Measurements from ENCODE around the gene MYO3B.
"Not testable (repeated sequence)": the region's sequence is repeated elsewhere in the genome, so short reads cannot be mapped to it uniquely, and the experiment has no call there.

The MYO3B gene

DNA sequence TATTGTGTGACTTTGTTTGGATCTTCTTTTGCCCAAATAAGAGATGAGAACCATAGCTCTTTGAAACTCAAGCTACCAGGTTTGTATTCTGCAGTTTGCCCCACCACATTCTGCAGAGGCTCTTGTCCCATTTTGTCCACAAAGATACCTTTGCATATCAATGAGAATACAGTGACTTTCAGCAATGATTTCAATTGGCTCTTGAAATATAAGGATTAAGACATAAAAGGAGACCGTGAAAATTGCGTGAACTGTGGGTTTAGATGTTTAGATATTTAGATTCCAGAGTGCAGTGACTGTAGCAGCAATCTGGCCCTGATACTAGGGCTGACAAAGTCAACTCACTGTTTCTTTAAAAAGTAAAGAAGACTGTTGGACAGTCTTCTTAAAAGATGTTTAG is 390.6 kb downstream of the MYO3B start:
- DNase-seq (ENCODE audit: low spot score) = no peak

DNA sequence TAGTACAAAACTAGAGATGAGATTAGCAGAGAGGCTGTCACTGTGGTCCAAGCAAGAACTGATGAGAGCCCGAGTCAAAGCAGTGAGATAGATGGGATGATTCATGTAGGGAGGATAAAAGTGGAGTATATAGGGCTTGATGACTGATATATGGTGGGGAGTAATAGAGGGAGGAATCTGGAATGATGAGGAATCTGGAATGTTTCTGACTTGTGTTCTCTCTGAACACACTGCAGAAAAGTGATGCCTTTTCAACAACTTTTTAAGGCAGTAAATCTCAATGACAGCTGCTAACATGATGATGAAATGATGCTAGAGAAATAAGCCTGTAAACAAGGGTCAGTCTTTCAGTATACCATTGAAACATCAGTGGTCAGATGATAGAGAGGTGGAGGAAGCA is 393.7 kb downstream of the MYO3B start:
- DNase-seq (ENCODE audit: low spot score) = no peak

DNA sequence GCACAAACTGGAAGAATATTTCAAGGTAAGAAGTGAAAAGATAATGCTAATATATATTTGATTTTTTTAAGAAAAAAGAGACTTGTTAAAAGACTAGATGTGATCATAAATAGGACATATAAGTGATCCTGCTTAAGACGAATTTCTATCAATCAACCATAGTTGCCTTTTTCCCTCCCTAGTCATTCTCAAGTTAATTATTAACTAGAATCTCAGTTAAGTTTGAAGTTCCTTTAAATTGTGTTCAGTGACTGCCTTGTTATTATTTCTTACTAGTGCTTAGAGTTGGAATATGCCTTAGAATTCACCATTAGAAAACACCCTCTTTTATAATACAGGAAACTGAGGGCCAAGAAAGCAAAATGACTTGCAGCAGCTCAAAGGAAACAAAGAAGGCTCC is 395.7 kb downstream of the MYO3B start:
- DNase-seq (ENCODE audit: low spot score) = no peak

DNA sequence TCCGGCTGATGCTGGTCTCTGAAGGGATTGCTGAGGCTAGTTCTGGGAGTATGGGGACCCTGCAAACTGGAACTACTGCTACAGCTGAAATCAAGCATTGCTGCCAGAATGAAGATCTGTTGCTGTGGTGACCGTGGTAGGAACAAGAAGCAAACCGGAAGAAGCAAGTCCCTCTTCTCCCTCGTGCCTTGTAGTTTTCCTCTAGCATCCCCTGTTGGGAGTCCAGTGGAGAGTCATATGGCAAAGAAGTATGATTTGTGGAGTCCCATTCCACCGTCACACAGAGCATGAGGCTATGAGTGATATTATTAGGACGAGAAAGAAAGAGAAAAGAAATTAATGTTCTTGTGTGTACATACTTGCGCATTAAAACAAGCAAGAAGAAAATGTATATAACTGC is 398.3 kb downstream of the MYO3B start:
- no peak for DNase-seq (ENCODE audit: low spot score)

DNA sequence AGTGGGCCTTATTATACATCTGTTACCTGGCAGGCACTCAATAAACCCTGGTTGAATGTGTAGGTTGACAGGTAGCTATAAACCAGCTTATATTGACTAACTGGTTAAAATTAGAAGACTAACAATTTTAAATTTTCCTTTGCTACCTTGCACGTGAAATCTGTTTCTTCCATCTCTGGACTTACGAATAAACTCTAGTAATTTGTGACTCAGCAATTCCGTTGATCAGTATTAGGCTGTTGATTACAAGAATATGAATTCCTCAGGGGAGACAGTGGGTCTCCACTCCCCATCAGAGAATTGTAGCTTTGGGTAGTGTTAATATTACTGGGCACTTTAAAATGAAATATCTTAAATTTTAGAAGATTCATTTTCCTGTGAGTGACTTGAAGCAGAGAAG is 399.4 kb downstream of the MYO3B start:
- no peak for DNase-seq (ENCODE audit: low spot score)

DNA sequence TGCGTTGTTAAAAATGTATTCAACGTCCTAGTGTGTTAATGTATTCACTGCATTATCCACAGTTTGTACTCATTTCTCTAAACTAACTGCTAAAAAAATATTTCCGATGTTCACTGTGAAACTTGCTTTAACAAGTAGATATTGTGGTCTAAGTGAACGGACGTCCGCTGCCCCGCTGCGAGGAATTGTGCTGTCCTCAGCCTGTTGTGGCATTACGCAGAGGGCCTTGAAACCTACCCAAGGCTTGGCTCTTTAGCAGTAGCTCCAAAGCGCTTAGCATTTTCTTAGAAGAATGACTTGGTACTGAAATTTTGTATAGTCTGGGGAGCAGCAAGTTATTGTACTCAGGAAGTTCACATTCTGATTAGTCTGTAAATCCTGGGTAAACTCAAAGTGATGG is 400.7 kb downstream of the MYO3B start:
- peak; percentile 2 for DNase-seq (ENCODE audit: low spot score)

DNA sequence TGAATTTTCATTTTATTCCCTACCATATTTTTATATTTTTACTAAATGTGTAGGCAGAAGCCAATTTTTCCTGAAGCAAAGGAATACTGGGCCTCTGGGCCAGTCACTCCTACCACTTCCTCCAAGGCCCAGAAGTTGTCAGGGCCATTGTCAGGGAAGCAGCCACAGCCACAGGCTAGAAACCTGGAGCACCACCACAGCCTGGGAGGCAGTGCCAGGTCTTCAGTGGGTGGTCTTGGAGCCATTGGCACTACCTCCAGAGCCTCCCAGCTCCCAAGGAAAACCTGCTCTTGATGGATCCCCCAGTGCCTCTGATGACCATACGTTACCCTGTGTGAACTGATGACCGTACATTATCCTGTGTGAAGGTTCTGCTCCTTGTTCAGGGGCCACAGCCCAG is 401.6 kb downstream of the MYO3B start:
- DNase-seq (ENCODE audit: low spot score) = no peak

DNA sequence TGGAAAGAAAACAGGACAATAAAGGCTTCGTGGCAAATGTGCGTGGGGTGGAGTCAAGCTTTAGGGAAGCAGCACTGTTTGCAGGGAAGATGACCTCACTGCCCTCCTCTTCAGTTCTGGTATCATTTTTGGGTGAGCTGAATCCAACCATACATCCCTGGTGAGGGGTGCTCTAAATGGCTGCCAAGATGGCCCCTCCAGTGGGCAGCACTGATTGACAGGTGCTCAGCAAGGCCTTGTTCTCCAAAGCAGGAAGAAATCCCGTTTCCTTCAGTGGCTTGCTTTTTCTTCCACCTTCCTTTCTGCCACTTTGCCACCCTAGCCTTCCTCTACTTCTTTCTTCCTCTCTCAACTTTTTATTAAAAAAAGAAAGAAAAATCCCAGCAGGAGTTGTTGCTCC is 404.4 kb downstream of the MYO3B start:
- no peak for DNase-seq (ENCODE audit: low spot score)

DNA sequence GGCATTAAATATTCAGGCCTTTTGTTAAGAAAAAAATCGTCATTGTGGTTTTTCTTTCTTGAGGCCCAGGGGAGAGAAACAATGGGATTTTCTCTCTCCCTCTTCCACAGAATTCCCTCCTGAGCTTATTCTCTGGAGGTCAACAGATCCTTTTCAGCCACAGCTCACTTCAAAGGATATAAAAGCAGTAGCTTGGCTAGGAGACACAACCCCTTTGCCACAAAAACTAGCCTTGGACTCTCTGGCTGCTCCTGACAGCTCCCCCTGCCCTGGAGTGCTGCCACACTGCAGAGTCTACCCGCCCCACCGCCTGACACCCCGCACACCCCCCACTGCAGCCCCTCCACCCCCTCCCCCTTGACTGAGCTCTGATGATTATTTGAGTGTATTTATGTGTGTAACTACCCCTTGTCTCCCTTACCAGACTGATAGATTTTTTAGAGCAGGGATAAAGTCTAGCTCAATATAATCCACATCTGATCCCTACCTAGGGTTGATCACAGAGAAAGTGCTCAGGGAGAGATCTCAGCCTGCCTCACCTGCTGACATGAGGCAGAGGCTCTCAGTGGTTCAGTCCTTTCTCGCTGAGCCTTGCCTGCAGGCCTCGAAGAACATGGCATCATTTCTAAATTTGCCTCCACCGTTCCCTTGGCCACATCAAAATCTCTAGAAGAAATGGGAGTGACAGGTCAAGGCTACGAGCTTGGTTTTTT is 405.0 kb downstream of the MYO3B start:
- no peak for DNase-seq (ENCODE audit: low spot score)

DNA sequence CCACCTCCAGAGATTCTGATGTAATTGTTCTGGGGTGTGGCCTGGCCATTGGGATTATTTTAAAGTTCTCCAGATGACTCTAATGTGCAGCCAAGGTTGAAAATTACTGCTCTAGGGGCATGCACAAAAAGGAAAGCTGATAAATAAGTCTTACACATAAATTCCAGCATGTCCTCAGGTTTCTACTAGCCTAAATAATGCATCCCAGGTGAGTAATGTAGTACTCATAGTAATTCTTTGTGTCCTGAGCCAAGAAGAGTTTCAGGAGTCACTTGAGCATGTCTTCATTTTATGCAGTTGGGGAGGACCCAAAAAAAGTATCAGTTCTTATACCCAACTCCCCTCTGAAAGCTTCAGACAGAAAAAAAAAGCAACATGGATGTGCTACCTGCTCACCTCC is 407.1 kb downstream of the MYO3B start:
- DNase-seq (ENCODE audit: low spot score) = no peak

DNA sequence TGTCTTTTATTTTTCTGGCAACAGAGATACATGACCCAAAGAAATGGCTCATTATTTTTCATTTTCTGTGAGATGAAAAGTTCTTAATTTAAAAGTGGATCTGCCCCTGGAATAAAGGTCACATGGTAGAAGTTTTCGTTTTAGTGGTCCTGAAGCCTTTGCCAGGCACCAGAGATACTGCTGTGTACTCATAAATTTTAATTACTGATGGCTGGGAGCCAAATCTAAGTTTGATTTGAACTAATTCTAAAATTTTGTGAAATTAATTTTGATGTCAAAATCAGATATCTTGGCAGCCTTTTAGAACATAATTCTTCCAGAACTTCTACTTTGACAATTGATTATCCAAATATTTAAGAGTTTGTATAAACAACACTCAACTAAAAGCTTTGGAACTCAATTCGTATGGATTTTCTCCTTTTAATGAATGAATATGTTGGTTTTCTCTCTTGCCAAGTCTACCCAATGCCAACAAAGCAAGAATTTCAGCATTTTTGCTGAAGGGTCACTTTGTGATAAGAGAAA is 408.7 kb downstream of the MYO3B start:
- no peak for DNase-seq (ENCODE audit: low spot score)

DNA sequence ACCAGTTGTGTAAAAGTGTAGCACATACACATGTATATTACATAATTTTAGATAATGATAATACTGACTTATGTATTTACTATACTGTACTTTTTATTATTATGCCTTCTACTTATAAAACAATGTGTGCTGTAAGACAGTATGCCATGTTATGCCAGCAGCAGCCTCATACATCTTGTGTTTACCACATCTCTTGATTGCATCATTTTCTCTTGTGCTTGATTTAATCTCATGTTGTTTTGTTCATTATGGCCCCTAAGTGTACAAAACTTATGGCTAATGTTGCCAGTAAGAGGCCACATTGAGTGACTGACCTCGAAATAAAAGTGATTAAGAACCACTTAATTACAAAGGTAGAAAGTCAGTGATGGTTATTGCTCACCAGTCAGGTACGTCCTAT is 409.2 kb downstream of the MYO3B start:
- no peak for DNase-seq (ENCODE audit: low spot score)

DNA sequence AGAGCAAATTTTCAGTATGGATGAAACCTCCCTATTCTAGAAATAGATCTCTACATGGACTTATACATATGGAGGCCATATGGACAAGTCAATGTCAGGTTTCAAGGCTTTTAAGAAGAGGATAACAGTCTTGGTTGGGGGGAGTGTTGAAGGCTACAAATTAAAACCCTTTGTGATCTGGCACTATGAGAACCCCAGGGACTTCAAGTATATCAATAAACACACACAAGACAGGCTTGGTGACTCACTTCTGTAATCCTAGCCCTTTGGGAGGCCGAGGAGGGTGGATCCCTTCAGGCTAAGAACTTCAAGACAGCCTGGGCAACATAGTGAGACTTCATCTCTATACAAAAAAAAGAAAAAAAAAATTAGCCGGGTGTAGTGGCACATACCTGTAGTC is 410.0 kb downstream of the MYO3B start:
- DNase-seq (ENCODE audit: low spot score) = no peak

DNA sequence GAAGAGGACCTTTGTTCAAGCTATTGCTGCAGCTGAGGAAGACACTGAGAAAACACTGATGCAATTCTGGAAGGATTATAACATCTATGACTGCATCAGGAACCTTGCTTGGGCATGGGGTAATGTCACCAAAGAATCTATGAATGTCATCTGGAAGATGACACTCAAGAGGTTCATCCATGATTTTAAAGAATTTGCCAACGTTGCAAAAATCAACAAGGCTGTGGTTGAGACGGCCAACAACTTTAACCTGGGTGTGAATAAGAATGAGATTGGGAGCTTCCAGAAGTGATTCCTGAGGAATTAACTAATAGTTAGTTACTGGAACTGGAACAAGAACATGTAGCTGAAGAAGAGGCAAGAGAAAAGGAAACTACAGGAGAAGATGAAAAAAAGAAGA is 410.8 kb downstream of the MYO3B start:
- no peak for DNase-seq (ENCODE audit: low spot score)

DNA sequence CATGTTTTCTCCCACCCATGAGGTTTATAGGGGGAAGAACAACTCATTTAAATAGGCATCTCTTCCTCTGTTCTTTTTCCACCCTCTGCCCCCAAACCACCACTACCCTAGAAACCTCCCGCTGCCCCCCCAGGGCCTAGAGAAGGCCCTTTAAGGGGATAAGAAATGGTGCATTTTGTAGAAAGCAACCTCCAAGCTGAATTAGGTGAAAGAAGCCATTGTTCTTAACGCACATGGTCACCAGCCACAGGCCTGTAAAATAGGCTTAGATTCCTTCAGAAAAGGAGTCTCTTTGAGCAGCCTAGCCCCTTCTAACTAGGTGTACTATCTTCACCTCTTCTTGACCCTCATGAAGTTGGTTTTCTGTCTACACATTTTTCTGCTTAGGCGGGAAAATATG is 418.6 kb downstream of the MYO3B start:
- DNase-seq (ENCODE audit: low spot score) = no peak

DNA sequence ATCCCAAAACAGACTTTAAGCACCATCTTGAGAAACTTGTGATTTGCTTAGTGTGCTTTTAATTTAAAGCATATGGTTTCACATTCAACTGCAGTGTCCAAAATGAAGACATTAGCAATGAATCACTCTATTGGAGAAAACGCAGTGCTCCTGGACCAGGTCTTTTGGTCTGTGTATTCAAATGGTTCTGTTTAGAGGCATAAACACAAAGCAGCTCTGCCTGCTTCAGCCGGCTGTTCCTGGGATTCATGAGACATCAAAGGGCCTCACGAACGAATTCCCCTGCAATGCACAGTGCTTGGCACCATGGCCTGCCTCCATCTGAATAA is 420.1 kb downstream of the MYO3B start:
- DNase-seq (ENCODE audit: low spot score) = no peak

DNA sequence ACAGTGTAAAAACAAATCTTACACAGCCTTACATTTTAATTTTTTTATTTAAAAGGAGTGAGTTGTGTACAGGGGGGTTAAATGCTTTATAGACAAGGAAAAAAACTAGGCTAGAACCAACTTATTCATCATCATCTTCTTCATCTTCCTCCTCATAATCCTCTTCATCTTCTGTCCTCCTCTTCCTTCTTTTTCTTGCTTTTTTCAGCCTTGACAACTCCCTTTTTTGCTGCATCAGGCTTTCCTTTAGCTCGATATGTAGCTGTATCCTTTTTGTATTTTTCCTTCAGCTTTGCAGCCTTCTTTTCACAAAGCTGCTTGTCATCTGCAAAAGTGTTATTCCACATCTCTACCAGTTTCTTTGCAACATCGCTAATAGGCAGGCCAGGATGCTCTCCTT is 423.5 kb downstream of the MYO3B start:
- DNase-seq (ENCODE audit: low spot score) = no peak

DNA sequence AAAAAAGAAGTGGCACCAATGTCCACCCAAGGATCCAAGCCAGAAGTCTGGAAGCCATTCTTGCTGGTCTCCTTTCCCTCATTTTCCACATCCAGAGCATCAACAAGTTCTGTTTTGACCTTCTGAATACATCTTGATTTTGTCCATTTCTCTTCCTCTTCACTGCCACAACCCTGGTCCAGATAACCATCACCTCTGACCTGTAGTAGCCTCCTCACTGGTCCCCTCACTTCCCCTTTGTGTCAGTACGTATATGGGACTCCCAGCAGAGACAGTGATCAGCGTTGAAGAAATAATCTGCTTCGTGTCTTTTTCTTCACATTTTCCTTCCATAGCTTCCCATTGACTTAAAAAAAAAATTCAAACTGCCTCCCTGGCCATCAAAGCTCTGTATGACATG is 427.9 kb downstream of the MYO3B start:
- no peak for DNase-seq (ENCODE audit: low spot score)

DNA sequence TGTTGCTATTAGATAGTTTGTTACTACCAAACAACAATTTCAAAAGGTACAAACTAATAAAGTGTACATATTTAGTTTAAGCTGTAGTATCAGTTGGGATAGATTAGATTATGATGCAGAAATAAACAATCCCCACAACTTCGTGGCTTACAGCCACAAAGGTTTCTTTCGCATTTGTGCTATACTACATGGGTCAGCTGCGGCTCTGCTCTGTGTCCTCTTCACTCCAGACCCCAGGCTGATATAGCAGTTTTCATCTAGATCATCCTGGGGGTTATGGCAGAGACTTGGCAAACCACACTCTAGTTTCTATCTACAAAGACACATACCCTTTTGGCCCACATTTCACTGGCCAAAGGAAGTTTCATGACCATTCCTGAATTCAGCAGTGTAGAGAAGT is 429.2 kb downstream of the MYO3B start:
- DNase-seq (ENCODE audit: low spot score) = no peak

DNA sequence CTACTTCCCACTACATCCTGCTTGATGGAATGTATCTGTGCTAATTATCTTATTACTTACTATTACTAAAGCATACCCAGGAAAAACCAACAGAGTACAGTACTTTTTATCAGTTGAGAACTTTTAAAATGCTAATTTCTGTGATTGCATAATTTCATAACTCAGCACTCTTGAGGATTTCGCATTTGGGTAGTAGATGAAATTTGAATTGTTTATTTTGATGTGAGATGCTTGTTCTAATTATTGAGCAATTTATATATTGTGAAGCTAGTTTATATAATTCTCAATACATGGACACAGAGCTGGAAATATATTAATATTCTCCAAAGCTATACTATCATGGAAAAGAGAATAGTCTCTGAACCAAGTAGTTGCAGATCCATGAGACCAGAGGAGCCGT is 432.7 kb downstream of the MYO3B start:
- DNase-seq (ENCODE audit: low spot score) = no peak

DNA sequence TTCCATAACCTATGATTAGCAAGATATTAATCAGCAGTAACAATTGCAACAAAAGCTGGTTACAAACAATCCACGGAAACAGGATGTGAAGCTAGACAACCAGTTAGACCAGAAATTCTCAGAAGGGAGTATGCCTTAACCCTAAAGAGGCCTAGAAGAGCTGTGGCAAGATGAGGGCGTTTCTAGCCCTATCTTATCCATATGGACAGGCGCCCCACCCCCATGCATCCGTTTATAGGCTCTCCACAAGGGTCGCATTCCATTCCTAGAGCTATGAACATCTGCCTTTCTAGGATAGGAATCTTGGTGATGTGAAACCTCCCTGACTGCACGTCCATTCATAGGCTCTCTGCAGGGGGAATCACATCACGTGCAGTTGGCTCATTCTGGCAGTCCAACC is 441.0 kb downstream of the MYO3B start:
- DNase-seq (ENCODE audit: low spot score) = not testable (repeated sequence)

DNA sequence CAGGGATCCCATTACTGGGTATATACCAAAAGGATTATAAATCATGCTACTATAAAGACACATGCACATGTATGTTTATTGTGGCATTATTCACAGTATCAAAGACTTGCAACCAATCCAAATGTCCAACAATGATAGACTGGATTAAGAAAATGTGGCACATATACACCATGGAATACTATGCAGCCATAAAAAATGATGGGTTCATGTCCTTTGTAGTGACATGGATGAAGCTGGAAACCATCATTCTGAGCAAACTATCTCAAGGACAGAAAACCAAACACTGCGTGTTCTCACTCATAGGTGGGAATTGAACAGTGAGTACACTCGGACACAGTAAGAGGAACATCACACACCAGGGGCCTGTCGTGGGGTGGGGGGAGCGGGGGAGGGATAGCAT is 457.1 kb downstream of the MYO3B start:
- DNase-seq (ENCODE audit: low spot score) = not testable (repeated sequence)

DNA sequence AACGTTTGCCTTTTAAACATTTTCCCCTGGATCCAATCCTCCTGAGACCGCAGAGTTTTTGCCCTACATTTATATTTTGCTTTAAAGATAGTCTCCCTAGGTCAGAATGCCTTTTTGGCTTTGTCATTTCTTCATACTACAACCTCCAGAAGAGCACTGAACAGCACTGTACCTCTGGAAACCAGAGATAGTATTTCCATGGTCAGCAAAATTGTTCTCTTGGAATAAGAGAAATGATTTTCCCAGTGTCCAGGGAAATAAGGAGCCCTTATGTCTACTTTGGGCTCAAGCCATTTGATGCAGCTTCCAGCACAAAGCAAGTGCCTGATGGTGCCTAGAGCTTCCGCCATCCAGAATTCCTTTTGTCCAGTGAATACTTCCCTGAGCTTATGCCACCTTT is 461.7 kb downstream of the MYO3B start:
- DNase-seq (ENCODE audit: low spot score) = peak; percentile 6

DNA sequence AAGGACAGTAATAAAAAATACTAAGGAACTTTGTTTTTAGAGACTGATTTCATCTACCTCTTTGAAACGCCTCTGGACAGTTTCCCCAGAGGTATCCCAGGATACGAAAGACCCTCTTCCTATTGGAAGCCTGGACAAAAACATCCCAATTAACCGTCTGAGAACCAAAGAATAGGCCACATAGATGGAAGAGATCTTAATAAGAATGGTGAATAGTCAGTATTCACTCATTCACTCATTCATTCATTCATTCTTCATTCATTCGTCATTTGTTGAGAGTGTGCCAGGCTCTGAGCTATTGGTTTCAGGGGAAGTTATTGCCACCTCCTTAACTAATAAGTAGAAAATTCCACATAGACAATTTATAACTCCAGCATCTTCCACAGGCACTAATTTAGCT is 464.0 kb downstream of the MYO3B start:
- DNase-seq (ENCODE audit: low spot score) = no peak

DNA sequence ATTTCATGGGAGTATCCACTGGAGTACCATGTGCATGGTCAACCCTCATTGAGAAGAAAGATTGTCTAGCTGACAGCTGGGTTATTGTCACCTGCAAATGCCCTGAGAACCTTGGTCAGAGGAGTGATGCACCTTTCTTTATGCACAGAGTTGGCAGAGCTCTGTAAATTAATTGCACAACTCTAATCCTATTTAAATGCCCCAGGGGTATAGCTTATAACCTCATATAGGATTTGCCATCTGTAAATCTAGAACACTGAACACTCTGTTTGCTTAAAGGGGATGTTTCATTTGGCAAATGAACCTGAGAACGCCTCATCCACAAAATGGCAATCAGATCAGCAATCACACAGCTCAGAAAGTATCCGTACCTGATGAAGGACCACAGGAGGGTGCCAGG is 465.4 kb downstream of the MYO3B start:
- DNase-seq (ENCODE audit: low spot score) = no peak

Data from cerebellar cortex (tissue), 1 donor.